Parietal lobe (tissue), 1 donor: ENCODE results near the gene TMEM221. TPM values are rescaled to one million over a fixed set of nuclear protein-coding genes. Genes with fewer than 3 reads are reported as not detected.

Source experiments
- total RNA-seq: library from RNA; depleted of rRNA; stranded (reverse); fragments of >200 nt; gene quantifications from one replicate; pipeline ENCODE4 v1.2.3, GENCODE V29; 2014

Gene TMEM221
- total RNA-seq: 0.63 TPM

DNA sequence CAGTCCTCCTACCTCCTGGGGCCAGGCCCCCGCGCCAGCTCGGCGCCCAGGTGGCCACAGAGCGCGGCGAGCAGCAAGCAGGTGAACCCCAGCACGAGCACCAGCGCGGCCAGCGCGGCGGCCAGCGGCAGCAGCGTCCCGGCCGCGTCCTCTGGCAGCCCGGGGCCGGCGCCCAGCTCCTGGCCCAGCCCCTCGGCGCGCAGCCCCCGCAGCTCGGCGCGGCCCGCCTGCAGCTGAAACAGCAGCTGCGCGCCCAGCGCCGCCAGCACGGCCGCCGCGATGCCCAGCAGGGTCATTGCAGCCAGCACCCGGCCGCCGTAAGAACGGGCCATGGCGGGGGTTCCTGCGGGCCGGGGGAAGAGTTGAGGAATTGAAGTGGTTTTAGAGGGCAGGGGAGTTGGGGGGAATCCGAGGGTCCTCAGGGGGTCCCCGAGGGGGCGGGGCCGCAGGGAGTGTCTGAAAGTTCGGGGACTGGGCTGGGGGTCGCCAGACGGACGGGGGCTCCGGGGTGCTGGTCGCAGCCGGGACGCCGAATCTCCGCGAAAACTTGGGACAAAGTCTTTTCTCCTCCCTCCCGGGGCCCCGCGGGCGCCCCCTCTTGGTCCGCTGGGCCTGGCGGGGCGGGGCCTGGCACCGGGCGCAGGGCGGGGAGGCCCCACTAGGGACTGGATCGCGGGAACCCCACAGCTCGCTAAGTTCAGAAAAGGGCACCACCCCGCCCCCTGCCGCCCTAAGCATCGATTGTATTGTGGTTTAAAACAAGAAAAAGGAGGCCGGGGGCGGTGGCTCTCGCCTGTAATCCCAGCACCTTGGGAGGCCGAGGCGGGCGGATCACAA, at the start of gene TMEM221:
TMEM221 (minus strand) TSS at position 538 of the 837 bp plus-strand sequence; CDS start at position 332, 206 bp downstream.

DNA sequence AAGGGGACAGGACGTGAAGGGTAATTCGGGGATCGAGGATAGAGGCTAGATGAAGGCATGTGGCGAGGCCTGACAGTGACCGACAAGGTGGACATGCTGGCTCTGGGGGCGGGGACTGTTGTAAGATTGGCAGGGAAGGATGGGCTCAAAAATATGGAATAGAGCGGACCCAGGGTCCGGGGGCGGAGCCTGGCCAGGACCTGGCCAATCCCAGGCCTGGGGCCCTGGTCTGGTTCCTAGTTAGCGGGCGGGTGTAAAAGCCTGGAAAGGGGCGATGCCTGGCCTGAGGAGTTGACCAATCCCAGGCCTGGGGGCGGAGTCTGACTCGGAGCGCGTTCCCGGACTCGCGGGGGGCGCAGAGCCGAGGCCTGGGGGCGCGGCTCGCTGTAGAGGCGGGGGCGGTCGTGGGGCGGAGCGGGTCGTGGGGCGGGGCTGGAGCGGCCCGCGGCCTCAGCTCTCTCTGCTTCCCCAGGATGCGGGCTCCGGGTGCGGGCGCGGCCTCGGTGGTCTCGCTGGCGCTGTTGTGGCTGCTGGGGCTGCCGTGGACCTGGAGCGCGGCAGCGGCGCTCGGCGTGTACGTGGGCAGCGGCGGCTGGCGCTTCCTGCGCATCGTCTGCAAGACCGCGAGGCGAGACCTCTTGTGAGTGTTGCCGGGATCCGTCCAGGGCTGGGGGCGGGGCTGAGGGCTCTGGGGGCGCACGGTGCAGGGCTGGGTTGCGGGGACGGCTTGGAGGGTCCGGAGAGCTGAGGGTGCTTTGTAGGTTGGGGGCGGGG, 21.8 kb upstream of the TMEM221 start, which contains the start of gene SLC27A1:
SLC27A1 (plus strand) TSS at position 457 of the 774 bp plus-strand sequence; CDS start at position 474, 17 bp downstream.

GRCh38 chr19:17460372-17461230, 12.1 kb upstream of the TMEM221 start, which contains the start of gene NXNL1:
Gene NXNL1 (minus strand): TSS chr19:17460926. CDS start chr19:17460869, 57 bp downstream.

GRCh38 chr19:17419621-17420474, 28.6 kb downstream of the TMEM221 start, which contains the start of gene MVB12A:
Gene MVB12A (plus strand): TSS chr19:17420047. CDS start chr19:17420136, 89 bp downstream.

DNA sequence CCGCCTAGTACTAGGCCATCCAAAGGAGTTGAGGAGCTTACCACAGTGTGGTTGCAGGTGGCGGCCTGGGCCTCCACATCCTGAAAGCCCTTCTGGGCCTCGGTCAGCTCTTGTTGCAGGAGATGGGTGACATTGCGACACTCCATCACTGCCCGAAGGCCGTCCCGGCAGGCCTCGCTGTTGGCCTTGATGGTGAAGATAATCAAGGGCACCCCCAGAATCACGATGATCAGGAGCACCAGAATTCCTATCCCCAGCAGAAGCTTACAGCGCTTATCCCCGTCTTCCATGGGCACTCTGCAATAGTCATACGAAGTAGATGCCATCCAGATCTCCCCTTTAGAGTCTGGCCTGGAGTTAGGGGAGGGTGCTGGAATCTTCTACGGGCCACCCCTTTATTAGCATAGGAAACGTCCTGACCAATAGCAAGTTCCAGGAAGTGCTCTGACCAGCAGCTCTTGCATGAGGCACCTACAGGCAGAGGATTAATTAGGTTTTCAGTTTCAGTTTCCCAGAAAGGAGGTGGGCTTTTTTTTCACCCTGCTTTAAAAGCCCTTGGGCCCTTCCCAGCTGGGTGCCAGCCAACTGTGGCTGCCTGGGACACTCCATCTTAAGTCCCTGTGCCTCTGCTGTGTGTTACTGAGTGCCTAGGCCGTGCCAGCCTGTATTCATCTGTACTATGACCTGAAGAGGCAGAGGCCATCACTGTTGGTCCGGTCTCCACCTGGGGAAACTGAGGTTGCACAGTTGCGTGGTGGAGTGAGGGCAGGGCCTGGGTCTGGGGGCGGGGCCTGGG, 43.0 kb downstream of the TMEM221 start, which contains the start of gene BST2:
BST2 (minus strand) TSS at position 381 of the 796 bp plus-strand sequence; CDS start at position 326, 55 bp downstream.

GRCh38 chr19:17393914-17394313, 54.6 kb downstream of the TMEM221 start, which contains the start of gene CCDC194:
Gene CCDC194 (minus strand): TSS chr19:17394196. CDS start chr19:17394158, 38 bp downstream.

Other genes starting within 250 kb of the TMEM221 start
- 19.4 TPM for gene USE1, start 233.3 kb downstream of the TMEM221 start, total RNA-seq
- 0.94 TPM for gene OCEL1, start 222.4 kb downstream of the TMEM221 start, total RNA-seq
- gene NR2F6, start 202.7 kb downstream of the TMEM221 start, total RNA-seq: 7.8 TPM
- 1.3 TPM for gene USHBP1, start 183.9 kb downstream of the TMEM221 start, total RNA-seq
- gene BABAM1, start 181.2 kb downstream of the TMEM221 start, total RNA-seq: 61.3 TPM
- 1.3 TPM for gene ANKLE1, start 166.8 kb downstream of the TMEM221 start, total RNA-seq
- 19.7 TPM for gene ABHD8, start 145.2 kb downstream of the TMEM221 start, total RNA-seq
- gene MRPL34, start 142.8 kb downstream of the TMEM221 start, total RNA-seq: 8.1 TPM
- 9.1 TPM for gene DDA1, start 139.1 kb downstream of the TMEM221 start, total RNA-seq
- 53.8 TPM for gene ANO8, start 113.8 kb downstream of the TMEM221 start, total RNA-seq
- gene GTPBP3, start 111.1 kb downstream of the TMEM221 start, total RNA-seq: 18.8 TPM
- gene PLVAP, start 71.3 kb downstream of the TMEM221 start, total RNA-seq: 2.2 TPM
- gene CCDC194, start 54.5 kb downstream of the TMEM221 start, total RNA-seq: not detected
- 1.6 TPM for gene BST2, start 43.0 kb downstream of the TMEM221 start, total RNA-seq
- gene MVB12A, start 28.6 kb downstream of the TMEM221 start, total RNA-seq: 15.0 TPM
- gene NXNL1, start 12.3 kb upstream of the TMEM221 start, total RNA-seq: not detected
- gene SLC27A1, start 21.9 kb upstream of the TMEM221 start, total RNA-seq: 26.0 TPM
- gene PGLS, start 63.0 kb upstream of the TMEM221 start, total RNA-seq: 51.0 TPM
- 22.8 TPM for gene COLGALT1, start 107.0 kb upstream of the TMEM221 start, total RNA-seq
- 48.5 TPM for gene UNC13A, start 239.7 kb upstream of the TMEM221 start, total RNA-seq